Natural killer cell treated with Interleukin-12 subunit alpha and Interleukin-12 subunit beta and Interleukin-15 and Interleukin-18, amount 100 ng/mL, for 72 hours (primary cell): ENCODE results near the gene C6. TPM values are rescaled to one million over a fixed set of nuclear protein-coding genes. Genes with fewer than 3 reads are reported as not detected.
"Not testable (repeated sequence)": the region's sequence is repeated elsewhere in the genome, so short reads cannot be mapped to it uniquely, and the experiment has no call there.

Experiments
- ATAC-seq, 2 donors: fragments of 150-1000 bp; cut with Tn5 transposase in 1 of 2; sonication (Bioruptor Pico), chemical (Tn5 transposase) in 1 of 2; 2 replicates each; pipeline ENCODE4 v1.10.0; 2021
- DNase-seq: peaks from one replicate; pipeline ENCODE4 v3.0.0; 2022; ENCODE audit warnings: low spot score
- H3K27ac Mint-ChIP-seq, 2 donors: 1 replicate in 1 of 2; 2 replicates in 1 of 2; pipeline ENCODE4 v1.8.0; 2022; ENCODE audit warnings: mixed read lengths in 2 of 2, mild to moderate bottlenecking in 1 of 2, moderate library complexity in 1 of 2
- H3K27me3 Mint-ChIP-seq, 2 donors: 1 replicate in 1 of 2; 2 replicates in 1 of 2; pipeline ENCODE4 v1.8.0; 2022; ENCODE audit warnings: mixed read lengths in 2 of 2
- H3K36me3 Mint-ChIP-seq: one replicate; pipeline ENCODE4 v1.8.0; 2022; ENCODE audit warnings: mixed read lengths
- H3K4me1 Mint-ChIP-seq, 2 donors: 1 replicate in 1 of 2; 2 replicates in 1 of 2; pipeline ENCODE4 v1.8.0; 2022; ENCODE audit warnings: low read depth in 2 of 2, mixed read lengths in 2 of 2, mild to moderate bottlenecking in 1 of 2
- H3K4me3 Mint-ChIP-seq: one replicate; pipeline ENCODE4 v1.8.0; 2022; ENCODE audit warnings: mixed read lengths
- H3K9me3 Mint-ChIP-seq: 2 replicates; pipeline ENCODE4 v1.8.0; 2022; ENCODE audit warnings: mixed read lengths
- total RNA-seq, 2 donors: library from RNA; stranded (reverse); gene quantifications; one replicate each; pipeline ENCODE4 v1.2.3, GENCODE V29; 2022

The C6 gene
- not detected for total RNA-seq

DNA sequence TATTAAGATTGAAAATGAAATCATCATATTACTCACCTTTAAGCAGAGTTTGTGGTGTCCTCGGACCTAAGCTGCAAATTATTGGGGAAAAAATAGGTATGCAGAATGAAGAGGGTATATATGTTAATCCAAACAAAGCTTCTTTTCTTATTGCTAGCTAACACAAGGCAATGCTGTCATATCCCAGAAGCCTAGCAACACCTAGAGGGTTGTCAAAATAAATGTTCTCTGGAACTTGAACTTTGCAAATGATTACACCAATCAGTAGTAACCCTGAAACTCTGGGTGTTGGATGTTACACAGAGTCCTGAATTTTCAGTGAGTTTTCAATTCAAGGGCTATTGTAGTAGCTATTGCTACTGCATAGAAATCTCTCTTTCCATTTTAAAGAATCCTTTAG lies at the start of gene C6:
Gene C6 (minus strand): TSS at position 193 of the 400 bp plus-strand sequence. CDS start 10,302 bp downstream, outside the sequence.
- ATAC-seq (no peak), DNase-seq (no peak)
- no peak within 1 kb of the TSS for H3K27ac Mint-ChIP-seq
- H3K27me3 Mint-ChIP-seq: no peaks in the 10 kb centered on the region
- H3K9me3 Mint-ChIP-seq: peaks cover 2% of the 10 kb centered on the region
- H3K4me1 Mint-ChIP-seq: no peaks in the 10 kb centered on the region
- no peaks in the 10 kb centered on the region for H3K36me3 Mint-ChIP-seq
- H3K4me3 Mint-ChIP-seq: no peak within 1 kb of the TSS

DNA sequence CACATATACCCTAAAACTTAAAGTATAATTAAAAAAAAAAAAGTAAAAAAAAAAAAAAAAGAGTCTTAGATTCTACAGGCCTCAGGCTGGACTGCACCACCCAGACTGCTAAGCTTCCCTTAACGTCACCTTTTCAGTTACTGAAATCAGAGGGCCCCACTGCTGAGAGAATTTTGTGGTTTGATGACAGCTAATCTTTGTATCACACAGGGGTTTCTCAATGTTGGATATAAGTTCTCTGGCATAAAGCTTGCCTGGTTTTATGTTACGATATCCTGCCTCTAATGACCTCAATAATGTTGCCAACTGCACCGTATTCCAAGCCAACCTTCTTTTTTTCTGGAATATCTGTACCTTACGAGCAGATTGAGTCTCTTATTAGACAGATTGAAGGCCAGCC lies 43.1 kb upstream of the C6 start:
- Mint-ChIP-seq H3K27ac (no peak overlapping the region), H3K4me1 (no peaks in the 10 kb centered on the region), H3K9me3 (peaks cover 13% of the 10 kb centered on the region), H3K27me3 (no peaks in the 10 kb centered on the region), H3K36me3 (no peaks in the 10 kb centered on the region), H3K4me3 (no peak overlapping the region)
- ATAC-seq (no peak), DNase-seq (no peak)

DNA sequence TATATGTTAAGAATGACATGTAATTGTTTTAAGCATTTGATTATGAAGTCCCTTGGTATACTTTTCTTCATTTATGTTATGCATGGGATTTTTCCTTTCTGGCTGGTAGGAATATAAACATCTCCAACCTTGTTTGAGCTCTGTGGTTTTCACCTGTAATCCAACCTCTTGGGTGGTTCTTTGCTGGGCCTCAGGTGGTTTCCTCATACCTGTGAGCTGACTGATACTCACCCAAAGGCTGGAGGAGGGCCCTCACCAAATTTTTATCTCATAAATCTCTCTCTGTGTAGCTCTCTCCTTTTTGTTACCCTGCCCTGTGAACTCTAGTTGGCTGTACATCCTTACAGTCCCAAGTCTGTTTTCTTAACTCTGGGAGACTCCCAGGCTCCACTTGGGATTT lies 39.8 kb upstream of the C6 start:
- no peak for DNase-seq
- Mint-ChIP-seq H3K4me1 (no peaks in the 10 kb centered on the region), H3K36me3 (no peaks in the 10 kb centered on the region), H3K4me3 (no peak overlapping the region), H3K27me3 (no peaks in the 10 kb centered on the region), H3K9me3 (peaks cover 10% of the 10 kb centered on the region), H3K27ac (no peak overlapping the region)
- ATAC-seq: no peak

GRCh38 chr5:41252036-41252435 lies 38.7 kb upstream of the C6 start:
- Mint-ChIP-seq H3K4me3 (no peak overlapping the region), H3K27me3 (no peaks in the 10 kb centered on the region), H3K4me1 (no peaks in the 10 kb centered on the region), H3K36me3 (no peaks in the 10 kb centered on the region), H3K27ac (no peak overlapping the region), H3K9me3 (peaks cover 10% of the 10 kb centered on the region)
- ATAC-seq: no peak
- DNase-seq: no peak

GRCh38 chr5:41250351-41250987 lies 37.1 kb upstream of the C6 start:
- Mint-ChIP-seq H3K4me3 (no peak overlapping the region), H3K4me1 (no peaks in the 10 kb centered on the region), H3K27me3 (no peaks in the 10 kb centered on the region), H3K36me3 (no peaks in the 10 kb centered on the region), H3K27ac (no peak overlapping the region), H3K9me3 (peaks cover 11% of the 10 kb centered on the region)
- no peak for ATAC-seq
- no peak for DNase-seq

- H3K4me1 Mint-ChIP-seq: no peaks in the 10 kb centered on the region
- ATAC-seq: no peak
- H3K9me3 Mint-ChIP-seq: peaks cover 15% of the 10 kb centered on the region
- no peak overlapping the region for H3K27ac Mint-ChIP-seq
- H3K4me3 Mint-ChIP-seq: no peak overlapping the region
- DNase-seq: no peak
- H3K27me3 Mint-ChIP-seq: no peaks in the 10 kb centered on the region
- no peaks in the 10 kb centered on the region for H3K36me3 Mint-ChIP-seq
These were observed 33.8 kb upstream of the C6 start for GRCh38 chr5:41247135-41247534.

DNA sequence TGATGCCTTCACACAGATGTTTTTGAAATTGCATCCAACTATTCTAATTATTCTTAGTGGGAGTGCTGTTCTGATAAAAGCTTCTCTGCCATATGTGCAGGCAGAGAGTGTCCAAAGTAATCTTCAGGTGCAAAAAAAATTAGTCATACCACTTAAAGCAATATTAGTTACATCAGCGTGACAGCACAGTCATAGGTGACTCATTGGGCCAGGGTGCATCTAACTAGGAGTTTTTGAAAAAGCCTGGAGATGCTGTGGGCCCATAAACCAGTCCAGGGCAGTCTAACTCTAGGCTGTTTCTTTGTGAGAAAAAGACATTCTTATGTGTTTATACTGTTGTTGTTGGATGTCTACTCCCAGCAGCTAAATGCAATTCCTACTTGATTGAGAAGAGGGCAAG lies 33.0 kb upstream of the C6 start:
- H3K27ac Mint-ChIP-seq: no peak overlapping the region
- H3K4me3 Mint-ChIP-seq: no peak overlapping the region
- DNase-seq (no peak), ATAC-seq (no peak)
- H3K4me1 Mint-ChIP-seq: no peaks in the 10 kb centered on the region
- H3K27me3 Mint-ChIP-seq: no peaks in the 10 kb centered on the region
- H3K9me3 Mint-ChIP-seq: peaks cover 15% of the 10 kb centered on the region
- no peaks in the 10 kb centered on the region for H3K36me3 Mint-ChIP-seq

DNA sequence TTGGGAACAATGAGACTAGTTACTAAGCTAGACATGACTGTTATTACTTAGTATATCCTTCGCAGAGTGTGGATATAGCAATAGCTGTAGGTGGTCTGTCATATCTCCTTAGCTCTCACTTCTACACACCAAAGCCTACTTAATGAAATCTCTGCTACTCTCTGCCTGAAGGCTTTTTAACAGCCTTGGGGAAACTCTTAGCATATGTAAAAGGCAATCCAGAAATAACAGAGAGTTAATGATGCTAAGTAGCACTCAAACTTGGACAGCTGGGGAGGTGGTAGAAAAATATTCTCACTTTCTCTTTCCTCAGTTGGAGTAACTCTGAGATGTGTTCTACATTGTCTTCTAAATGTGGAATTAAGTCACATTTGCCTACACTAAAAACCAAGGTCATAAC lies 30.2 kb upstream of the C6 start:
- Mint-ChIP-seq H3K27ac (no peak overlapping the region), H3K9me3 (peaks cover 22% of the 10 kb centered on the region), H3K4me1 (no peaks in the 10 kb centered on the region), H3K27me3 (no peaks in the 10 kb centered on the region), H3K4me3 (no peak overlapping the region), H3K36me3 (no peaks in the 10 kb centered on the region)
- no peak for DNase-seq
- no peak for ATAC-seq

- no peaks in the 10 kb centered on the region for H3K36me3 Mint-ChIP-seq
- DNase-seq (no peak), ATAC-seq (no peak)
- H3K27ac Mint-ChIP-seq: no peak overlapping the region
- no peaks in the 10 kb centered on the region for H3K27me3 Mint-ChIP-seq
- H3K9me3 Mint-ChIP-seq: peaks cover 19% of the 10 kb centered on the region
- H3K4me3 Mint-ChIP-seq: no peak overlapping the region
- H3K4me1 Mint-ChIP-seq: no peaks in the 10 kb centered on the region
These were observed 27.7 kb upstream of the C6 start for GRCh38 chr5:41240985-41241384.

DNA sequence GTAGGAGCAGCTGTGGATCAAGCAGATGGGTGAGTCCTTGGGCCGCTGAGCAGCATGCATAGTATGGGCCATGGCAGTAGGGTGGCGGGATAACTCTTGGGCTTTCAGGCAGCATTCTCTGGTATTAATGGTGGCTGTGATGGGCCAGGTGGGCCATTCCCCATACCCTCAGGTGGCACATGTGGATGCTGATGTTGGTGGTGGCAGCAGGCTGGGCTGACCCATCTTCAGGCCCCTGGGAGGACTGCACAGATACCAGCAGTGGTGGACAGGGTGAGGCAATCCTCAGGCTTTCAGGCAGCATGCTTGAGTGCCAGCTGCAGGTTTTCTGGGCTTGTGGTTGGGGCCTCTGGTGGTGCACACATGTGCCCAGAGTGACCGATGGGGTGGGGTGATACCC lies 27.1 kb upstream of the C6 start:
- ATAC-seq: no peak
- no peaks in the 10 kb centered on the region for H3K4me1 Mint-ChIP-seq
- H3K9me3 Mint-ChIP-seq: peaks cover 19% of the 10 kb centered on the region
- no peak overlapping the region for H3K4me3 Mint-ChIP-seq
- no peaks in the 10 kb centered on the region for H3K27me3 Mint-ChIP-seq
- no peaks in the 10 kb centered on the region for H3K36me3 Mint-ChIP-seq
- H3K27ac Mint-ChIP-seq: no peak overlapping the region
- no peak for DNase-seq

GRCh38 chr5:41234475-41234874 lies 21.1 kb upstream of the C6 start:
- DNase-seq (no peak), ATAC-seq (no peak)
- Mint-ChIP-seq H3K27ac (no peak overlapping the region), H3K27me3 (no peaks in the 10 kb centered on the region), H3K4me1 (no peaks in the 10 kb centered on the region), H3K9me3 (peaks cover 19% of the 10 kb centered on the region), H3K36me3 (no peaks in the 10 kb centered on the region), H3K4me3 (no peak overlapping the region)

DNA sequence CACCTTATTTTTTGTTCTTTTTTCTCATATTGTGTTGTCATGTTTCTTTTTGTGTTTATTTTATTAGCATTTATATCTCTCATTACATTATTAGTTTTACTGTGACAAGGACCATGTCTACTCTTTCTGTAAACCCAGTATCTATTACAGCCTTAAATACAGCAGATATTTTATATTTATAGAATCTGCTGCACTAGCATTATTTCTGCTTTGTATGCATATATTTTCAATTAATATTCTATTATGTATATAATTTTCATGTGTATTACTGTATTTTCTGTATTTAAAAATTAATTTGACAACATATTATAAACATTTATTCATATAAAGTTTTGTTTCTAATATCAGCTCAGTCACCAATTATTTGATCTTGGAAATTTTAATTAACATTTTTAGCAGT lies 19.5 kb upstream of the C6 start:
- H3K27me3 Mint-ChIP-seq: no peaks in the 10 kb centered on the region
- ATAC-seq (no peak), DNase-seq (no peak)
- H3K27ac Mint-ChIP-seq: no peak overlapping the region
- H3K9me3 Mint-ChIP-seq: peaks cover 24% of the 10 kb centered on the region
- no peaks in the 10 kb centered on the region for H3K36me3 Mint-ChIP-seq
- no peak overlapping the region for H3K4me3 Mint-ChIP-seq
- H3K4me1 Mint-ChIP-seq: no peaks in the 10 kb centered on the region

DNA sequence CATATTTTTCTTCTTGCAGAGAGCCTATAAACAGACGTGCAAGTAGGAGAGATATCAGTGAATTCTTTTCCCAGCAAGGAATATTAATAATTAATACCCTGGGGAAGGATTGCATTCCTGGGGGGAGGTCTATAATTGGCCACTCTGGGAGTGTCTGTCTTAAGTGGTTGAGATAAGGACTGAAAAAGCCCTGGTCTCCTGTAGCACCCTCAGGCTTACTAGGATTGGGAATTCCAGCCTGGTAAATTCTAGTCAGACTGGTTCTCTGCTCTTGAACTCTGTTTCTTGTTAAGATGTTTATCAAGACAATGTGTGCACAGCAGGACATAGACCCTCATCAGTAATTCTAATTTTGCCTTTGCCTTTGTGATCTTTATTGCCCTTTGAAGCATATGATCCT lies 16.9 kb upstream of the C6 start:
- H3K27ac Mint-ChIP-seq, H3K4me1 Mint-ChIP-seq, H3K36me3 Mint-ChIP-seq, H3K27me3 Mint-ChIP-seq, H3K4me3 Mint-ChIP-seq, DNase-seq, ATAC-seq: not testable (repeated sequence)
- H3K9me3 Mint-ChIP-seq: peaks cover 27% of the 10 kb centered on the region

GRCh38 chr5:41223962-41224361 lies 10.6 kb upstream of the C6 start:
- no peak for ATAC-seq
- no peaks in the 10 kb centered on the region for H3K27me3 Mint-ChIP-seq
- DNase-seq: no peak
- H3K9me3 Mint-ChIP-seq: peaks cover 7% of the 10 kb centered on the region
- H3K27ac Mint-ChIP-seq: no peak overlapping the region
- H3K4me1 Mint-ChIP-seq: no peaks in the 10 kb centered on the region
- no peak overlapping the region for H3K4me3 Mint-ChIP-seq
- H3K36me3 Mint-ChIP-seq: peaks cover 4% of the 10 kb centered on the region

GRCh38 chr5:41219658-41220269 lies 6.4 kb upstream of the C6 start:
- no peaks in the 10 kb centered on the region for H3K36me3 Mint-ChIP-seq
- peaks cover 2% of the 10 kb centered on the region for H3K9me3 Mint-ChIP-seq
- ATAC-seq: no peak

More at GRCh38 chr5:41219658-41220269, 6.4 kb upstream of the C6 start:
- no peak for DNase-seq
- Mint-ChIP-seq H3K27ac (no peak overlapping the region), H3K27me3 (no peaks in the 10 kb centered on the region), H3K4me3 (no peak overlapping the region), H3K4me1 (no peaks in the 10 kb centered on the region)
